Stimulated activated CD8-positive, alpha-beta memory T cell treated with anti-CD3 and anti-CD28 coated beads, Interleukin-2, amount 100 ng/mL, for 1 hour (primary cell): ENCODE results near the gene CNTN4.

Experiments used
- DNase-seq, 2 donors: peaks; one replicate each; pipeline ENCODE4 v3.0.0-alpha.2; 2020; ENCODE audit warnings: low read depth in 2 of 2

The CNTN4 gene

DNA sequence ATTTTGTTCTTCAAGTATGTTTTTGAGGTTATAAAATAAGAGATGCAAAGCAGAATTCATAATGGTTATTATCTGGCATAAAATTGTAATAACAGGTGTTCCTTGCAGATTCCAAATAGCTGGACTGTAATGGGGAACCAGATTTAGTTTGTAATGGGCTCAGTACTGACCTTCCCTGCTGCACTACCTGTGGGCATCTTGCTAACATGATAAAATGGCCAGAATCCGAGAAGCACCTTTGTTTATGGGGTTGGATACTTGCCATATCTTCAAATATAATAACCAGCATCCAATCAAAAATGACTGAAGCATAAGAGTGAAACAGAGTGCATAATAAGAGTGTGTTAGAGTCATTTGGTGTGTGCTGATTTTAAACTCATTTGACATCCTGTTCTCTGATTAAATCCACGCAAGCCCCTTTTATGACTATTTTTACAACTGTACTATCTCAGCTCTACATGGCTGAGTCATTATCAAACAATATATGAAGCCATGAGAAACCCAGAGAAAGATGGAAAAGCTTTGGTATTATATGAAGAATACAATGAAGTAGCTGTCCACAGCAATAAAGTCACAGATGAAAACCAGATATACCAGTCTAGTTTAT is 292.4 kb downstream of the CNTN4 start:
- no peak for DNase-seq

DNA sequence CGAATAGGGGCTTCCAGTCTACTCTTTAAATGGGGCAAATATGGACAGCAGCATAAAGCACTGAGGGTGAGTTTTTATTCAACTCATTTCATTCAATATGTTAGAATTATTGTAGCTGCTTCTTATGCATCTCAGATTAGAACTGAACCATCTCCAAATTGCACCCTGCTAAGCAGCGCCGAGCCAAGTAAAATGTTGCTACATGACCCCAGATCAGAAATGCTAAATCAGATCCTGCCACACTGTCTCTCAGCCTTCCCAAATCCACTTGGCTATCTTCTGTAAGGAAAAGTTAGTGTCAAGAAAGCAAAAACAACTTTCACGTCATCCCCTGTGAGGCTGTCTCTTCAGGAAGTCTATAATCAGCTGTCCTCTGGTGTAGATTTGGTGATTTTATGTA is 293.2 kb downstream of the CNTN4 start:
- DNase-seq: no peak

GRCh38 chr3:2392981-2393380 is 294.3 kb downstream of the CNTN4 start:
- DNase-seq: no peak

GRCh38 chr3:2415083-2415482 is 316.4 kb downstream of the CNTN4 start:
- DNase-seq: no peak

GRCh38 chr3:2420919-2421318 is 322.3 kb downstream of the CNTN4 start:
- DNase-seq: no peak

- DNase-seq: no peak
These were observed 324.5 kb downstream of the CNTN4 start for GRCh38 chr3:2423143-2423542.

DNA sequence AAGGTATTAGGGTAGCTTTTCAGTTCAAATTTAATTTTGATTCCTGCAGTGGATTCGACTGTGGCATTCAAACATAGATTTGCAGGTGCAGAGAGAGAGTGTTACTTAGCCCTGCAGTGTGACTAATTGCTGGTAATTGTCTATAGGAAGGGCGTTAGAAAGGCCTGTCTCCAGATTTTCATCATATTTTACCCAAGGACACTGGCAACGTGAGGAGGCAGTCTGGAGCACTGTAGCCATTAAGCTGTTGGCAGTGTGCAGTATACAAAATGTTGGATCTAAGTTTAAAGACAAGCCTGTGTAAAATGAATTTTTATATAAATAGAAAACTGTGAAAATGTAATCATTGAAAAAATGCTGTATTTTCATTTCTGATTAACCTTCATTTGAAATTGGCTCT is 342.9 kb downstream of the CNTN4 start:
- no peak for DNase-seq

DNA sequence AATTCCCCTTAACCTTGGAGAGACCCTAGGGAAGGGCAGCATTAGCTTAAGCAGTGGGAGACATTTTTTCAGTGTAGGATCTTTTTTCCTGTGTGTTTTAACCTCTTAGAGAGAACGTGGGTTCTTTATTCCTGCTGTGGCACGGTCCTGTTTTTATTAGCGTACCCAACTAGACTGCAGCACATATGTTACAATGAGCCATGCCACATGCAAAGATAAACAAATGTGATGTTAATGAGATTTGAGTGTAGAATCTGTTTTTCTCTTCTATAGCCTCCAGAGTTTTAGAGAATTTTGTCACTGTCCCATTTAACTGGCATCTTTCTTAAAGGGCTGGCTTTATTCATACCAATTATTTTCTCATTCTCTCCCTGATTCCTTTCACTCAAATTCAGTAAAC is 347.5 kb downstream of the CNTN4 start:
- DNase-seq: no peak

- DNase-seq: no peak
These were observed 353.6 kb downstream of the CNTN4 start for GRCh38 chr3:2452249-2452648.

DNA sequence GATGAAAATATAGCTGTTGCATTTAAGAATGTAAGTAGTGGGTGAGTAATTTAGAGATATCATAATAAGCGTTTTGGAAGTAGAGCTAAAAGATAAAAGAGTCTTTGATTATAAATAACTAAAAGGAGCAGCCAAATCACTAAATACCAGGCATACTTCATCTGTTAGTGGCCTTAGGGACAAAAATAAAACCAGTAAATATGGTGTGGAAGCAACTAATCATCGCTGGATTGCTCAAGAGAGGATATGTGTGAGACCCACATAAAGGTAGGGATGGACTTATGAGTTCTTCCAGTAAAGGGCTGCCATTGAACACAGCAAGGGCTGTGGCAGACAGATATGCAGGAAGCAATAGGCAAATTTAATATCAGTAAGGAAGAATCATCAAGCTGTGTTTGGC is 356.2 kb downstream of the CNTN4 start:
- DNase-seq: no peak

DNA sequence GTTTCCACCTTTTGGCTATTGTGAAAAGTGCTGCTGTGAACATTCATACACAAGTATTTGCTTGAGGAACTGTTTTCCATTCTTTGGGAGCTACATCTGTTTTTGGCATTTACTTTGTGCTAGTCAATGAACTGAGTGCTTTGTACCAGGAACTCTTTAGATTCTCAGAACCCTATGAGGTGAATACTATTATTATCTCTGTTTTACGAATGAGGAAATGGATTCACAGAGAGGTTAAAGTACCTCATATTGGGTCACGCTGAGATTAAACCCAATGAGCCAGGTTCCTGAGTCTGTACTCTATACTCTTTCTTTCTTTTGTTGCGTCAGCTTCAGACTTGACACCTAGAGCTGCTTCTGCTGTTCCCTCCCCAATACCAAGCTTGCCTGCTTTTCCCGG is 358.1 kb downstream of the CNTN4 start:
- DNase-seq: no peak

DNA sequence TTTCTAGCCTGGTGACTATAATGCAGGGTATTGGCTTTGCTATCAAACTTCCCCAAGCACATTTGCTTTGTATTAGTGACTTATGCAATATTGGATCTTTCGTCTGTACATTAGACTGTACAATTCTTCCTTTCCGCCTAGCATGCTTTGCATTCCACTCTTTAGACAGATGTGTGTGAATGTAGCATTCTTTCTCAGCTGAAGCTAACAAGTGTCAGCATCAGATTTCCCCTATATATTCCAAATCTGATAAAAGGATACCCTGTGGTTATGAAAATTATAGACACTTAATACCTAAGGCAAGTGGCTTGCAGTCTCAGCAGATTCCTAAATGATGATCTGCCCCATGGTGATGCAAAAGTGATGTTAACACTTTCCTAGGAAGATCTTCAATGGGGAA is 360.1 kb downstream of the CNTN4 start:
- DNase-seq: no peak

- no peak for DNase-seq
These were observed 367.2 kb downstream of the CNTN4 start for GRCh38 chr3:2465842-2466241.

DNA sequence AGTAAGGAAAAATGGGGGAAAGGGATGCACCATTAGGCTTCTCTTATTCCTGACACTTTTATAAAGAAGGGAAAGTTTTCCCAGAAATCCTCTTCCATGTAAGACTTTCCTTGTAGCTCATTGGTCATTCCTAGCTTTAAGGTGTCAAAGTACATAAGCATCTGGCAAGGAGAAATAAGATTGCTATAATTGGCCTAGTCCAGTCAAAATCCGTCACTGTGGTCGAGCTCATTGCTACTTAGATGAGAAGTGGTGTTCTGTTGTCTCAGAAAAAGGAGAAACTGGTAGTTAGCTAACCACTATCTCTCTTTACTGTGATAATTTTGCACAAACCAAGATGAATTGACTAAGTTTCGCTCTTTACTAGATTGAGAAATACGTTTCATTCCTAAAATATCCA is 370.1 kb downstream of the CNTN4 start:
- no peak for DNase-seq

GRCh38 chr3:2476996-2477395 is 378.3 kb downstream of the CNTN4 start:
- no peak for DNase-seq

- no peak for DNase-seq
These were observed 379.0 kb downstream of the CNTN4 start for GRCh38 chr3:2477620-2478019.

GRCh38 chr3:2484162-2485026 is 385.7 kb downstream of the CNTN4 start:
- DNase-seq: no peak

DNA sequence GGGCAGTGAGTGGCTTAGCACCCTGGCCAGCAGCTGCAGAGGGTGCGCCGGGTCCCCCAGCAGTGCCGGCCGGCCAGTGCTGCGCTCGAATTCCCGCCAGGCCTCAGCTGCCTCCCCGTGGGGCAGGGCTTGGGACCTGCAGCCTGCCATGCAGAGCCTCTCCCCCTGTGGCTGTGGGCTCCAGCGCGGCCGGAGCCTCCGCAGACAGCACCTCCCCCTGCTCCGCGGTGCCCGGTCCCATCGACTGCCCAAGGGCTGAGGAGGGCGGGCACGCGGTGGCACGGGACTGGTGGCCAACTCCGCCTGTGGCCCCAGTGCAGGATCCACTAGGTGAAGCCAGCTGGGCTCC is 386.3 kb downstream of the CNTN4 start:
- DNase-seq: no peak

GRCh38 chr3:2495746-2496145 is 397.1 kb downstream of the CNTN4 start:
- DNase-seq: no peak

GRCh38 chr3:2504912-2505311 is 406.2 kb downstream of the CNTN4 start:
- no peak for DNase-seq

- no peak for DNase-seq
These were observed 408.1 kb downstream of the CNTN4 start for GRCh38 chr3:2506776-2507175.

GRCh38 chr3:2510591-2511145 is 412.0 kb downstream of the CNTN4 start:
- DNase-seq: no peak

DNA sequence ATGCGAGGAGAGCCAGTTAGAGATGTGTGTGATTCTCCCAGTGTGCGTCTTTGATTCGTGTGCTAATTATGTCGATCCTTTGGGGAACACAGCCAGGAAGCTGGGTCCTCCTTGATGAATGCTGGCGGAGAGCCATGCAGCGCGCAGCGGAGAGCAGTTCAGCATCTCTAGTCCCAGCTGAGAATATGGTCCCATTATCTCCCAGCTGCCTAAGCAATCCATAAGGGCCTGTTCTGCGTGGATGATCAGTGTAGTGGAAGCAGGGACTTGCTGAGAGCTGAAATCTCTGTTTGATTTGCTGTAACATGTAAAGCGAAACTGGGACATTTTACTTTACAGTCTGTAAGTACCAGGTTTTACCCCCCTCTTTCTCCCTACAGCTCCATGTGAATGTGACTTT is 412.7 kb downstream of the CNTN4 start:
- no peak for DNase-seq
